ENCODE data around the gene C4orf50. TPM values are rescaled to one million over a fixed set of nuclear protein-coding genes. Genes with fewer than 3 reads are reported as not detected.
"Not testable (repeated sequence)": the region's sequence is repeated elsewhere in the genome, so short reads cannot be mapped to it uniquely, and the experiment has no call there.

Gene C4orf50
- total RNA-seq, 1 donor from 2014 or later, result not detected

DNA sequence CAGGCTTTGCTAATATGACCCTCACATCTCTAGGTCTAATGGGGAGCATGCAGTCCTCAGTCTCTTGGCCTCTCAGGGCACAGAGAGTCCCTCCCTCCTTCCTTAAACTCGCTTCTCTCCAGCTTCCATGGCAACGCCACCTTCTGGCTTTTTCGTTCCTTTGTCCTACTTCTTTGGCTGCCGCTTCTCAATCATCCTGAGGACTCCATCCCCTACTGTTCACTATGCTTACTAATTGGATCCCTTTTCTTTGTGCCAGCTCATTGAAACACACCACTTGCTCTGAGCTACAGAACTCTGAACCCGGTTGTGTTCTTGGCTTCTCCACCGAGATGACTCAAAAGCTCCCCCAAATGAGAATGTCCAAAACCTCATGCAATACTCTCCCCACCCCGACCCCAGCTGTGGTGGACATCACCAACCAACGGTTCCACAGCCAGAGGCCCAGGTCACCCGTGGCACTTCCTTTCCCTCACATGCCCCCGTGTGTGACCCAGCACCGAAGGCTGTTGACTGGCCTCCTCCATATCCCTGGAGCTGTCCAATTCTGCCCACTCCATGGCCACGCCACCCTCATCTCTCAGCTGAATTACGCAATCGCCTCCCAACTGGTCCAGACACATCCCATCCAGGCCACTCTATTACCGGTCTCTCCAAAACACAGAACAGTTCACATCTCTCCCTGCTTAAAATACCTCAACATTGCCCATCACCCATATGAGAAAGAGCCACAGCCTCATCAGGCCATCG, 160.0 kb downstream of the C4orf50 start:
- Mint-ChIP-seq H3K4me1 (no peaks in the 10 kb centered on the region), H3K27ac (no peak overlapping the region), H3K27me3 (no peaks in the 10 kb centered on the region), H3K9me3 (no peaks in the 10 kb centered on the region), H3K36me3 (ENCODE audit: low read depth) (no peaks in the 10 kb centered on the region), H3K4me3 (no peak overlapping the region)
- TF ChIP-seq, protein P1, sequence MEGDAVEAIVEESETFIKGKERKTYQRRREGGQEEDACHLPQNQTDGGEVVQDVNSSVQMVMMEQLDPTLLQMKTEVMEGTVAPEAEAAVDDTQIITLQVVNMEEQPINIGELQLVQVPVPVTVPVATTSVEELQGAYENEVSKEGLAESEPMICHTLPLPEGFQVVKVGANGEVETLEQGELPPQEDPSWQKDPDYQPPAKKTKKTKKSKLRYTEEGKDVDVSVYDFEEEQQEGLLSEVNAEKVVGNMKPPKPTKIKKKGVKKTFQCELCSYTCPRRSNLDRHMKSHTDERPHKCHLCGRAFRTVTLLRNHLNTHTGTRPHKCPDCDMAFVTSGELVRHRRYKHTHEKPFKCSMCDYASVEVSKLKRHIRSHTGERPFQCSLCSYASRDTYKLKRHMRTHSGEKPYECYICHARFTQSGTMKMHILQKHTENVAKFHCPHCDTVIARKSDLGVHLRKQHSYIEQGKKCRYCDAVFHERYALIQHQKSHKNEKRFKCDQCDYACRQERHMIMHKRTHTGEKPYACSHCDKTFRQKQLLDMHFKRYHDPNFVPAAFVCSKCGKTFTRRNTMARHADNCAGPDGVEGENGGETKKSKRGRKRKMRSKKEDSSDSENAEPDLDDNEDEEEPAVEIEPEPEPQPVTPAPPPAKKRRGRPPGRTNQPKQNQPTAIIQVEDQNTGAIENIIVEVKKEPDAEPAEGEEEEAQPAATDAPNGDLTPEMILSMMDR (IDR thresholded peaks at IDR 0.05), result no peak
- ATAC-seq (ENCODE audit: low read depth) (no peak), DNase-seq (no peak)
- intact Hi-C loops (cut with micrococcal nuclease), result no loop called here
- POLR2A ChIA-PET, result no interaction called here
- CTCF ChIA-PET, result no interaction called here

DNA sequence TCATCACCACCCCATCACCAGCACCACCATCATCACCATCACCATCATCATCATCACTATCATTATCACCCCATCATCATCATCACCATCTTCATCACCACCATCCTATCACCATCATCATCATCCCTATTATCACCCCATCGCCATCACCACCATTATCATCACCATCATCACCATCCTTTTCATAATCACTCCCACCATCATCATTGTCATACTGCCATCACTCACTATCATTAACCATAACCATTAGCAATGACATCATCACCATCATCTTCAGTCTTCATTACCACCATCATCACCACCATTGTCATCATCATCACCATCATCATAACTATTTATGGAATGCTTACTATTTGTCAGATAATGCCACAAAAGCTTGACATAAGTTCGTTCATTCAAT, 161.0 kb downstream of the C4orf50 start:
- ATAC-seq (ENCODE audit: low read depth) (no peak), DNase-seq (no peak)
- no peak overlapping the region for H3K4me3 Mint-ChIP-seq
- no peaks in the 10 kb centered on the region for H3K36me3 Mint-ChIP-seq (ENCODE audit: low read depth)
- ChIA-PET POLR2A (no interaction called here), CTCF (no interaction called here)
- no peak overlapping the region for H3K27ac Mint-ChIP-seq
- H3K4me1 Mint-ChIP-seq, result no peaks in the 10 kb centered on the region
- TF ChIP-seq, protein P1 (IDR thresholded peaks at IDR 0.05), result no peak
- no peaks in the 10 kb centered on the region for H3K27me3 Mint-ChIP-seq
- H3K9me3 Mint-ChIP-seq, result no peaks in the 10 kb centered on the region
- intact Hi-C loops (cut with micrococcal nuclease), result no loop called here

DNA sequence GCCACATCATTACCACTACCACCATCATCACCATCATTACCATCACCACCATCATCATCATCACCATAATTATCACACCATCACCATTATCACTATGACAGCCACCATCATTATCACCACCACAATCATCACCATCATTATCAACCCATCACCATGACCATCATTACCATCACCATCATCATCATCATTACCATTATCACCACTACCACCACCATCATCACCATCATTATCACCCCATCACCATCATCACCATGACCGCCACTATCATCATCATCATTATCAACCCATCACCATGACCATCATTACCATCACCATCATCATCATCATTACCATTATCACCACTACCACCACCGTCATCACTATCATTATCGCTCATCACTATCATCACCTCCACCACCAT, 161.9 kb downstream of the C4orf50 start:
- H3K27ac Mint-ChIP-seq; ATAC-seq (ENCODE audit: low read depth); CTCF ChIA-PET; intact Hi-C loops (cut with micrococcal nuclease); H3K9me3 Mint-ChIP-seq; POLR2A ChIA-PET; H3K27me3 Mint-ChIP-seq; H3K36me3 Mint-ChIP-seq (ENCODE audit: low read depth); H3K4me3 Mint-ChIP-seq; H3K4me1 Mint-ChIP-seq; DNase-seq: not testable (repeated sequence)

DNA sequence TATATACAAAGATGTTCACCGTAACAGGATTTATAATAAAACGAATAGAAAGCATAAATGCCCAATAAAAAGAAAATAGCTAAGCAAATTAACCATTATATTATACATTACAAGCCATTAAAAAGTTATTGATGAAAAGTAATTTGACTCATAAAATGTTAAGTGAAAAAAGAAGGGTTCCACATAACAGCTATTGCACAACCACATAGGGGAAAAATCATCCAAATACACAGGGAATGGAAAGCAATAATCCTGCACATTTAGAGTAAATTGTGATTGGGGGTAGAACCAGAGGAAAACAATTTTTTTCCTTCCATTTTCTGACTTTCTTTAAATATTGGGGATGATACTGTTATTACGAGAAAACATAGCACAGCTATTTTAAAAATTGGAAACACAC, 163.3 kb downstream of the C4orf50 start:
- TF ChIP-seq, protein P1 (IDR thresholded peaks at IDR 0.05), result no peak
- ChIA-PET POLR2A (no interaction called here), CTCF (no interaction called here)
- intact Hi-C loops (cut with micrococcal nuclease), result no loop called here
- no peaks in the 10 kb centered on the region for H3K4me1 Mint-ChIP-seq
- no peak for ATAC-seq (ENCODE audit: low read depth)
- no peaks in the 10 kb centered on the region for H3K36me3 Mint-ChIP-seq (ENCODE audit: low read depth)
- no peak for DNase-seq
- no peaks in the 10 kb centered on the region for H3K9me3 Mint-ChIP-seq
- H3K27ac Mint-ChIP-seq, result no peak overlapping the region
- H3K4me3 Mint-ChIP-seq, result no peak overlapping the region
- H3K27me3 Mint-ChIP-seq, result peaks cover 2% of the 10 kb centered on the region

DNA sequence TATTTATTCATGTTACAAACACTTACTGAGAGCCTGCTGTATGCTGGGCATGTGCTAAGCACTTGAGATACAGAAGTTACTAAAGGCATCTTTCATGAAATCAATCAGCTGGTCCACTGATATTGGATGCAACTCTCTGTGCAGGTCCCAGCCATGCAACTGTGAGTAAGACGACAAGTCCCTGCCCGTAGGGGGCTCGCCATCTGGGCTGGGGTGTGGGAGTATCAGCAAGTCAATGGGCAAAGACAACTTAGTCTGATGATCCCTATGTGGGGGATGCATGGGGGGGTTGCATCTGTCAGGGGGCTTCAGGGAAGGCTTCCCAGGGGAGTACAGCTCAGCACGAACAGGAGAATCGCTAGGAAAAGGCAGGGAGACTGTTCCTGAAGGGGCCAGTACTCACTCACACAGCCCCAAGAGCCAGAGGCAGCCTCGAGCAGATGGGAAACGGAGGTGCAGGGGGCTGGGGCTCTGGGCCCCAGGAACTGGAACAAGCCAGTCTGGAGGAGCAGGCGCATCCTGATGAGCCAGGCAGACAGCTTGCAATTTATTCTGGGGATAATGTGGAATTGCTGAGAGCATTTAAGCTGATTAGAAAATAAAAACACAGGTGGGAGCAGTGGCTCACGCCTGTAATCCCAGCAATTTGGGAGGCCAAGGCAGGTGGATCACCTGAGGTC, 165.6 kb downstream of the C4orf50 start:
- intact Hi-C loops (cut with micrococcal nuclease), result no loop called here
- Mint-ChIP-seq H3K4me1 (no peaks in the 10 kb centered on the region), H3K27me3 (peaks cover 9% of the 10 kb centered on the region), H3K36me3 (ENCODE audit: low read depth) (no peaks in the 10 kb centered on the region), H3K4me3 (no peak overlapping the region), H3K27ac (no peak overlapping the region), H3K9me3 (no peaks in the 10 kb centered on the region)
- DNase-seq (no peak), ATAC-seq (ENCODE audit: low read depth) (no peak)
- CTCF ChIA-PET, result no interaction called here
- TF ChIP-seq, protein P1 (IDR thresholded peaks at IDR 0.05), result no peak
- POLR2A ChIA-PET, result no interaction called here
